GM21528 (cell line): ENCODE data around the gene SAFB.

Experiments
- ATAC-seq: cut with Tn5 transposase; IDR thresholded peaks from one replicate; pipeline ENCODE4 v1.9.1; 2021; ENCODE audit warnings: mild to moderate bottlenecking, moderate library complexity; ENCODE audit not compliant: unreplicated experiment, low FRiP score

The SAFB gene

DNA sequence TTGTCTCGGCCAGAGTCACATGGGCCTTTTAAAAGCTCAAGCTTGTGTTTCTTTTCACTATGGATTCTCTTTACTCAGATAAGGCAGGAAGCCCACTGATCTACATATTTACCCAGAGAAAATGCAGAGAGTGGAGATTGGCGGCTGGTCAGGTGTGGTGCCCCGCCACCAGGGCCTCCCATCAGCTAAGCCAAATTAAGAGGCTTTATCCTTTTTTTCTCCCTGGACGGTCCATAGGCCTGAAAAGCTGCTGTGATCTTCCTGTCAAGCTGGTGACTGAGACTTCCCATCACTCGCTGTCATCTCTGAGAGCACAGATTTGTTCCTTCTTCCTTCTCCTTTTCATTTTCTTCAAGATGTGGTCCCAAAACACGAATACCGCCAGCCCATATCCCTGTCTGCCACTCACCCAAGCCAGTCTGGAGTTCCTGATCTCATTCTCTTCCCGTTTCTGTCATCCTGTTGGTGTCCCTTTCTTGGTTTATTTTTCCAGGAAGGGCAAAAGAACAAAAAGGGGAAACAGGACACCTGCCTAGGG lies 1.9 kb downstream of the SAFB start:
- no peak for ATAC-seq

DNA sequence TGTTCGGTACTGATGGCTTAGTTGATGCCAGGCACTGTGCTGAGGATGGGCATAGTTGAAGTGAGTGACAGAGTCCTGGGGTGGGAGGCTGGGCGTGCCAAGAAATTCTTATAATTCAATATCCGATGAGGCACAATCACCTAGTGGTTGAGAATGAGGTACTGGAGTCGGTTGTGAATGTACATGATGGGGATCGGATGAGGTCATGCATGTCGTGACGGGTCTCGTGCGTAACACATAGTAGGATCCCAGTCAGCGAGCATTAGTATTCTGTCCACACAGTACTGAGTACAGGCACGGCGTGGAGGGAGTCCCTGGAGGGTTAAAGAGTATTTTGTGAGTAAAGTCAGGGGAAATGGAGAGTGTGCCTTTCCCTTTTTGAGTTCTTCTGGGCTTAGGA lies 2.8 kb downstream of the SAFB start:
- ATAC-seq, result no peak

DNA sequence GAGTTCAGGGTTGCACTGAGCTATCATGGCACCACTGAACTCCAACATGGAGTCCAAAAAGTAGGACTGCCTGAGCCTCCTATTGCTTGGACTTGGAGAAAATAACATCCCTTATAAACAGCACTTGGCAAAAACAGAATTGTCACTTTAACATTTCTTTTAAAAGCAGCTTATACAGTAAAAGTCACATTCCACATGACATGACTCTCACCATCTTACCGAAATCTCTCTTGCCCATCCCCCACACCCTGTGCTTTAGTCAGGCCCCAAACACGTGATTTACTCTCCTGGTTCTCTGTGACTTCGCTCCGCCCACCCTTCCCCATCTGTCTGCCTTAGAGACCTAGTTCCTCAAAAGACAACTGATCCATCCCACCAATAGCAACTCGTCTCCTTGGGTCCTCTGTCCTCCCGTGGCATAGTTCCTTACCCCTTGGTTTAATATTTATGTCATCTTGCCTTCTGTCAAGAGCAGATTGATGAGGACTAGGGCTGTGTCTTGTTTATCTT lies 4.6 kb downstream of the SAFB start:
- ATAC-seq, result no peak

DNA sequence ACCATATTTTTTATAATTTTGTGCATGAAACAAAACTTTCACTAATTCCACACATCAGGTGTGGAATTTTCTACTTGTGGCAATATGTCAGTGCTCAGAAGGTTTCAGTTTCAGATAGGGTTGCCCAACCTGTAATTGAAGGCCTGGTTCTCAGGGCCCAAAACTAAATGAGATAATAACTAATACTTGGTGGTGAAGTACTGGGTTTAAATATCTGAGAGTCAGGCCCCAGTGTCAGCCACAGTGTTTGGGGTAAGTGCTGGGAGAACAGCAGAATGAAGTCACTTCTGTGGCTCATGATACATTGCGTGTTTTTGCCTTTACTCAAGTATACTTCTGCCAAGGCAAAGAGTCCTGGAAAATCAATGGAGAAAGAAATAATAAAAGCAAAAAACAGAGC lies 5.6 kb downstream of the SAFB start:
- ATAC-seq, result no peak

DNA sequence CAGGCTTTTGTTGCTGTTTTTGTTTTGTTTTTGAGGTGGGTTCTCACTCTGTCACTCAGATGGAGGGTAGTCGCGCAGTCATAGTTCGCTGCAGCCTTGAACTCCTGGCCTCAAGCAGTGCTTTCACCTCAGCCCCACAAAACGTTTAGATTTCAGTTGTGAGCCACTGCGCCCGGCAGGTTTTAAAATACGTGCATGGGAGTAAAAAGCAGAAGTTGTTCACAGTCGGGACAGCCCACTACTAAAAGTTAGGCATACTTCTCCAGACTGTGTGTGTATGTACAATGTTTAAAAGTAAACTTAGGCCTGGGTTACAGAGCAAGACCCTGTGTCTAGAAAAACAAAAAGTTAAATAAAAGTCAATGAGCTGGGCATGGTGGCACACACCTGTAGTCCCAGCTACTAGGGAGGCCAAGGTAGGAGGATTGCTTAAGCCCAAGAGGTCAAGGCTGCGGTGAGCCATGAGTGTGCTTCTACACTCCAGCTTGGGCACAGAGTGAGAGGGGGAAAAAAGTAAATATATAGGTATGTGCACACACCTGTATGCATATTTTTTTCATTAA lies 6.1 kb downstream of the SAFB start:
- ATAC-seq, result no peak

DNA sequence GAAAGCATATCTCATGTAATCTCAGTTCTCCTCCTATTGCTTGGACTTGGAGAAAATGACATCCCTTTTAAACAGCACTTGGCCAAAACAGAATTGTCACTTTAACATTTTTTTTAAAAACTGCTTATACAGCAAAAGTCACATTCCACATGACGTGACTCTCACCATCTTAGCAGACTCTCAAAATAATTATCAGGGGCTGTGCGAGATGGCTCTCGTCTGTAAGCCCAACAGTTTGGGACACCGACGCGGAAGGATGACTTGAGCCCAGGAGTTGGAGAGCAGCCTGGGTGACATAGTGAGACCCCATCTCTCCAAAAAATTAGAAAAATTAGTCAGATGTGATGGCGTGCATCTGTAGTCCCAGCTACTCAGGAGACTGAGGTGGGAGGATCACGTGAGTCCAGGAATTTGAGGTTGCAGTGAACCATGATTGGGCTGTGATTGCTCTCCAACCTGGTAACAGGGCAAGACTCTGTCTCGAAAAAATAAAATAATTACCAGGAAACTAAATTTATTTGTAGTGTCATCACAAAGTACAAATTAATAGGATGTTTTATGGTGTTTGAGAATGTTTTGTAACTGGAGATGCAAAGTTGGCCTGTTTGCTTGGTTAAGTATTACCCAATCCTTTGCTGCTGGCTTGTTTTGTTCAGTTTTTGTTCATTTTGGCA lies 8.8 kb downstream of the SAFB start:
- ATAC-seq, result no peak

DNA sequence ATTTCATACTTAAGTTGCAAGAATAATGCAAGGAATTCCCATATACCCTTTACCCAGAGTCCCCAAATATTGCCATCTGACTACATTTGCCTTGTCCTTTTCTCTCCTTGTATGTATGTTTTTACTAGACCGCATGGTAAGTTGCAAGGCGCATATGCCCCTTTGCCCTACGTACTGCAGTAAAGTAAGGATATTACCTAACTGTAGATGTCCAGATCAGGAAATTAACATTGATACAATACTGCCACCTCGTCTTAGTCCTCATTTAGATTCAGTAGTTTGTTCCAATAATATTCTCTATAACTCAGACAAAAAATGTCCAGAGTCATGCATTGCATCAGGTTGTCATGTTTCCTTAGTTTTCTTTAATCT lies 9.3 kb downstream of the SAFB start:
- ATAC-seq, result no peak

DNA sequence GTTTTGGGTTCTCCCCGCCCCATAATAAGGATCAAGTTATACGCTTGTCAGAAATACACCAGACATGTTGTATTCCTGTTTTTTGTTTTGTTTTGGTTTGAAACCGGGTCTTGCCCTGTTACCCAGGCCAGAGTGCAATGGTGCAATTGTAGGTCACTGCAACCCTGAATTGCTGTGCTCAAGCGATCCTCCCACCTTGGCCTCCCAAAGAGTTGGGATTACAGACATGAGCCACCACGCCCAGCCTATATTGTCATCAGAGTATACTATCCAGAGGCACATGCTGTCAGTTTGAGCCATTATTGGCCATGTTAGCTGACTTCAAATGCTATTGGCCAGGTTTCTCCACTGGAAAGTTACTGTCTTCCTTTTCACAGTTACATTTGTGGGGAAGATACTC lies 9.8 kb downstream of the SAFB start:
- ATAC-seq, result no peak

DNA sequence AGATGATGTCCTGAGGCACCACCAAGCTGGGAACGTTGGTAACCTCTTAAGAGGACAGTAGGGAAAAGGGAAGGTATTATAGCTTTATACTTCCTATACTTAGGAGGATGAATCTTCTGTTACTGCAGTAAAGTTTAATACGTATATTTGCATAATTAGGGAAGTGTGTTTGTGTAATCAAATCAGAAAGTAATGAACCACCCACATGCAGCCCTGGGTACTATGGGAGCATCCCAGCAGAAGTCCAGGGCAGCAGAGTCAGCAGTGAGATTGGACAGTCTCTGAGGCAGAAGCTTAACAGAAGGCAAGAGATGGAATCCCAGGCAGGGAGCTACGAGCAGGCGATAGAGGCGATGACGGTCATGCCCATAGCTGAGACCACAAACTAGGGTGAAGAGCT lies 12.5 kb downstream of the SAFB start:
- ATAC-seq, result no peak

DNA sequence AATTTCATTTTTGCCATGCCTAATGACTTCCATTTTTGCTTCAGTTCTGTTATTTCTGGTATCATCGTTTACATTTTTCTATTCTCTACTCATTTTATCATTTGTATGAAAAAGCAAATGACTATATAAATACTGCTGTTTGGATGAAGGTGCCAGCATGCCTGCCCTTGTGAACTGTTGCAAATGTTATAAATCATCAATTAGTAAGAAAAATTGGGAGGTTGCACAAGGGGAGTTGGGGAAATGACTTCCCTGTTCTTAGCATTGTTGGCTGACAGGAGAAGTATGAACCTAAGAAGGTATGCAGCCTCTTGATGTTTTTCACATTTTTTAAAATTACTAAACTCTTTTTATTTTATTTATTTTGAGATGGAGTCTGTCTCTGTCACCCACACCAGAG lies 15.1 kb downstream of the SAFB start:
- ATAC-seq, result no peak

DNA sequence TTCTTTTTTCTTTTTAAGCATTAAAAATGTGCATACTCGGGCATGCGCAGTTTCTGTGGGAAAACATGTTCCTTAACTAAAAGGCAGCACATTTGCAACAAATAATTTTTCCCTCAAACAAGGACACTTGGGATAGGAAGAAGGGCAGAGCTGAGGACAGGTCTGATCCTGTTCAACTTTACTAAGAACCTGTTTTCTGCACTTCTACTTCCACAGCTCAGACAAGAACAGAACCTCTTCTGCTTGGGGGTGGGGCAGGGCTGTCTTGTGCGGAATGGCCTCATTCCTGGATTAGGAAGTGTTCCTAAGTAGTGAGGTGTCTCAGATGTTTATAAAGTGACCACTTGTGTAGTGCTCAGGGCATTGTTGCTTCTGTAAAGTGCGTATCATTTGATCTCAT lies 18.3 kb downstream of the SAFB start:
- ATAC-seq, result no peak

DNA sequence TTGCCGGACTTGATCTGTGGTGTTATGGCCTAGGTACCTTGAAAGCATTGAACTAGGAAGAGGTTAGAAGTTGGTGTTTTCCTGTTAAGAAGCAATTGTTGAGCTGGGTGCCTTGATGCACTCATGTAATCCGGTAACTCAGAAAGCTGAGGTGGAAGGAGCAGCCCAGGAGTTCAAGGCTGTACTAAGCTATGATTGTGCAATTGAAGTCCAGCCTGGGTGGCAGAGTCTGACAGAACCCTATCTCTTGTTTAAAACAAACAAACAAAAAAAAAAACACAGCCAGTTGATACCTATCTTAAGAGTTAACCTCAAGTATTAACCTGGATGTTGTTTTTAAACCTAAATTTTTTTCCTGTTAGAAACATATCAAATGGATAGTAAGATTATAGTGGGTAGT lies 19.3 kb downstream of the SAFB start:
- no peak for ATAC-seq

DNA sequence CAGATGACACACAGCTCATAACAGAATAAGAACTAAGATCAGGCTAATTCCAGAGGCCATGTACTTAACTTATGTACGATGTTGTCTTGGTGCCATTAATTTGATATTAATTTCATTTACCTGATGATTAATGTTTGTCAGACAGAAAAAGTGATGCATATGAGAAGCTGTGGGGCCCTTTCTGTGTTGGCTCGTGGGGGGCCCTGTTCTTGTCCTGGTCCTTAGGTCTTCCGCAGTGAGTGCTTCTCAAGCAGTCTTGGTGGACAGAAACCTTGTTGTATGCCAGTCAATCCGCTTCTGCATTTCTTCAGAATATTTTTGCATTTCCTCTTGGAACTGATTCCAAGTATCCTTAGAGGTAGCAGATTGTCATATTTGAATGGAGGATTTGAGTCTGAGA lies 20.2 kb downstream of the SAFB start:
- ATAC-seq, result no peak

DNA sequence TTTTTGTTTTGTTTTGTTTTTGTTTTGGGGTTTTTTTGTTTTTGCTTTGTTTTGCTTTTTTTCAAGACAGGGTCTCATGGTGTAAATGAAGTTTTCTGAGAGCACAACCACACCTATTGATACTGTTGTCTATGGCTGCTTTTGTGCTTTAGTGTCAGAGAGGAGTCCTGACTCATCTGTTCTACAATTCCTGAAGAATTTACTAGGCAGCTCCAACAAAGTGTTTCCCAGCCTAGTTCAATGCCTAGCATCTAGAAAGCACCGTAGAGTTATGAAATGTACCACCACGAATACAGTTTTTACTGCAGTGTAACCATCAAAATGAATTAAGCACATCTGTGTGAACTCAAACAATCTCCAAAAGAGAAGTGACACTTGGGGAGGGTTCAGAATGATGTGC lies 21.2 kb downstream of the SAFB start:
- no peak for ATAC-seq

DNA sequence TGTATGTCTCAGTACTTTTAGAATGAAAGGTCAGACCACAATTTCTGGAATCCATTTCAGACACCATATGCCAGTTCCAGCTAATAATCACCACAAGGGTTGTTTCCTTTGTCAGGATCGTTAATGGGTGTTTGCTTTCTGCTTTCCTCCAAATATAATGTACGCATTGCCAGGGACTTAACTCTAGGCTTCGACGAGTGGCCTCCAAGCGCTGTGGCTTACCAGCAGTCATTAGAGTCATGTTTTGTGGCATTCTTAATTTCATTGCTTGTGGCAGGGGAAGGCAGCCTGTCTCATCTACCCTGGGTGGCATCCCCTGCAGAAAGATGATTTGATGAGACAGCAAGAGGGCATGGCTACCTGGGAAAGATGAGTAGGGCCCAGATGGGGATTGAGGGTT lies 22.5 kb downstream of the SAFB start:
- no peak for ATAC-seq

DNA sequence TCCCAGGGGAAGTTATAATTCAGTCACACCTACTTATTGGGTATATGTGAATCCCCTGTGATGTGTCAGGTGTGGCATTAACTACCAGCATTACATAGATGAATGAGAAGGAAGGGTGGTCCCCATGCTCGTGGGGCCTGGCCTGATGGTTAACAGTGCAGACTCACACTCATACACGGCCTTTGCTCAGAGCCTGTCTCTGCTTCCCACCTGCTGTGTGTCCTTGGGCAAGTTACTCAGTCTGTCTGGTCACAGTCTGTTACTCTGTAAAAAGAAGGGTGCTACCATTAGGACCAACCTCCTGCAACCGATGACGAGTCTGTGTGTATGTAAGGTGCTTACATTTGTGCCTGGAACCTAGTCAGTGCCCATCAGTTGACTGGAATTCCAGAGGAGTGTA lies 23.8 kb downstream of the SAFB start:
- no peak for ATAC-seq

DNA sequence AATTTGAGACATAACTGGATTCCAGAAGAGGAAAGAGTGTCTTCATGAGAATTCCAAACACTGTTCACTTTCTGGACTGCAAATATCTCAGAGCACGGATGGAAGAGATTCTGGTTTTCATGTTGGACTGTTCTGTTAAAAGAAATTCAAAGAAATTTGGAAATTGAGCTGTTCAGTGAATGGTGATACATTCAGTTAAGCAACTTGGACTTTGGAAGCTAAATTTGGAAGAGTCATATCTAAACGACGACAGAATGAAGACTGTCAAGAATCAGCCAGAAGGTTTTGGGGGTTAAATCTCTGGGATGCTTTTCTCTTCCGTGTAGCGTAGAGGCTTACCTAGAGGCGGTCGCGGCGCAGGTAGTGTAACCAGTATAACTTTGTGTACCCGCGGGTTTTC lies 25.6 kb downstream of the SAFB start:
- ATAC-seq, result no peak

DNA sequence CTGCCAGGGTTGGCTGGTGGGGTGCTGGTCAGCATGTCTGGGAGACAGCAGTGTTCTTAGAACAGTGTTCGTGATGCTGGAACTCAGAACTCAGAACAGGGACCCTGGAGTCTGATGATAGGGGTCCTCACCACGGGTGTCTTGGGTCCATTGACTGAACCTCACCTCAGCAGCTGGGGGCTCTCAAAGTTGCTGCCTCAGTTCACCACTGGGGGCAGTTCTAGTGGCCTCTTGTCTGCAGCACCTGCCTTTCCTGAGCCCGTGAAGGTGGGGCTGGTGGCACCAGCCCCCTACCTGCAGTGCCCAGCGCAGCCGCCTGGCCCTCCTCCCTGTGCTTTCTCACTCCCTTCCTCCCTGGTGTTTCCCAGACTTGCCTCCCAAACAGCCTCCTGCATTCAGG lies 28.5 kb downstream of the SAFB start:
- no peak for ATAC-seq

DNA sequence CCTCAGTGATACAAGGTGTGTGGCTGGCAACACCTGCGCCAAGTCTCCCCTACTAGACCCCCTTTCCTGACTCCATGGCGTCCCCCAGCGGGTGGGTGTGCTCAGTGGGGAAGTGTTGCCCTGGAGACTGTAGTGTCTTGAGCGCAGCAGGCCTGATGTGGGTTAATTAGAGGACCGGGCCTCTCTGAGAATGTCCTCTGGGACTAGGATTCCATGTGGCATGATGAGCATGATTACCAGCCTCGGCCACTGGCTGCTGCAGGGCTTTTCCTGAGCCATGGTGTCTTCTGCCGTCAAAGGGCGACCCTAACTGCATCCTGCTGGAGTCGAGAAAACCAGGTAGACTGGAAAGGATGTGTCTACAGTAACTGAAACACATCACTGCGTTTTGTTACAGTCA lies 29.4 kb downstream of the SAFB start:
- no peak for ATAC-seq

DNA sequence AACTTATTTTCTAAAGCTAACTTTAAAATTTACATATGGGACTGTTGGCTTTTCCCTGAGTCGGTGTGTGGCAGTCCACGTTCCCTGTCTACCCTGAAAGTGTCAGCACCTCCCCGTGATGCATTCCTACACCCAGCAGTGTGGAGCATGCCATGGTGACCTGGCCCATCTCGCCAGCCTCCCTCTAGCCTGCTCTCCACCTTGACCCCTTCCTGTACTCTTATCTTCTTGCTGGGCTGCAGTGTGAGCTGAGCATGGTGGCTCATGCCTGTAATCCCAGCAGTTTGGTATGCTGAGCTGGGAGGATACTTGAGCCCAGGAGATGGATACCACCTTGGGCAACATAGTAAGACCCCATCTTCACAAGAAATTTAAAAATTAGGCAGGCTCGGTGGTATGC lies 32.0 kb downstream of the SAFB start:
- ATAC-seq, result no peak

DNA sequence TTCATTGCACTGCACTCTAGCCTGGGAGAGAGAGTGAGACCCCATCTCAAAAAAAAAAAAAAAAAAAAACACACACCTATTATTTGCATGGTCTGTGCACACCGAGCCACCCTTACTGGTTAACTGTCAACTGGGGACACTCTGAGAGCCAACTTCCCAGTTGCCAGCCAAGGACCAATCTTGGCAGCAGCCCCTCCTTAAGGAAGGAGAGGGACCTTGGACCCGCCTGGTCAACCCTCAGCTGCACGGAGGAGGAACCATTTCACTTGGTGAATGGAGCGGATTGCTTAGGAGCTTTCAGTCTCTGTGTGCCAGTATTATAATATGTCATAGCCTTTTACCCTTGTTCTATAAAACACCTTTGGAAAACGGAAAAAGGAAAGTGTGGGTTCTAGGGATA lies 32.5 kb downstream of the SAFB start:
- no peak for ATAC-seq

DNA sequence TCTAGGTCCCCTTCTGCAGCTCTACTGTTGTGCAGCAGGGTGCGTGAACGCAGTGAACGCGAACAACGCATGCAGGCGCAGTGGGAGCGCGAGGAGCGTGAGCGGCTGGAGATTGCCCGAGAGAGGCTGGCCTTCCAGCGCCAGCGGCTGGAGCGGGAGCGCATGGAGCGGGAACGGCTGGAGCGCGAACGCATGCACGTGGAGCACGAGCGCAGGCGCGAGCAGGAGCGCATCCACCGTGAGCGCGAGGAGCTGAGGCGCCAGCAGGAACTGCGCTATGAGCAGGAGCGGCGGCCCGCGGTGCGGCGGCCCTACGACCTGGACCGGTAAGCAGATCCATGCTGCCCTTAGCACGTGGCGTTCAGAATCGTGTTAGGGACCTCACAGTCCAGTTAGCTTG lies 38.6 kb downstream of the SAFB start:
- ATAC-seq, result no peak
